Lower lobe of right lung (tissue), 2 donors: ENCODE data around the gene IL6ST. TPM values are rescaled to one million over a fixed set of nuclear protein-coding genes. Genes with fewer than 3 reads are reported as not detected.

Source experiments
- ATAC-seq, 2 donors: fragments of 200-7000 bp; cut with Tn5 transposase; one replicate each; pipeline ENCODE4 v1.9.1; 2020 to 2022; ENCODE audit warnings: mild to moderate bottlenecking in 2 of 2, moderate library complexity in 2 of 2
- DNase-seq: peaks from one replicate; pipeline ENCODE4 v3.0.0-alpha.2; 2020
- H3K27ac ChIP-seq: fragments of 200-600 bp; one replicate; pipeline ENCODE4 v1.8.0; 2022
- H3K27me3 ChIP-seq: fragments of 200-600 bp; one replicate; pipeline ENCODE4 v1.8.0; 2022; ENCODE audit warnings: low read depth
- H3K36me3 ChIP-seq: fragments of 200-600 bp; one replicate; pipeline ENCODE4 v1.8.0; 2022; ENCODE audit warnings: mild to moderate bottlenecking
- H3K4me1 ChIP-seq: fragments of 200-600 bp; one replicate; pipeline ENCODE4 v1.8.0; 2022
- H3K4me3 ChIP-seq: fragments of 200-600 bp; one replicate; pipeline ENCODE4 v1.8.0; 2022; ENCODE audit warnings: mild to moderate bottlenecking
- H3K9me3 ChIP-seq: fragments of 200-600 bp; one replicate; pipeline ENCODE4 v1.8.0; 2022
- CTCF ChIP-seq: fragments of 200-600 bp; IDR thresholded peaks from one replicate; pipeline ENCODE4 v1.8.0; 2022; ENCODE audit warnings: antibody characterized with exemption, mild to moderate bottlenecking
- intact Hi-C: fragments of 100-400 bp; cut with DNase I; formaldehyde crosslinking; loops from one replicate; pipeline ENCODE4 v1.11.0; 2022
- total RNA-seq: library from RNA; stranded (reverse); fragmentation: NEBNext Ultra II Directional; extraction: Animal tissue kit (Norgen Biotek cat#: 25700); gene quantifications from one replicate; pipeline ENCODE4 v1.2.1, GENCODE V29; 2021
- donor health status: DM: no; HTN: yes; CAD: no; lungs with severe emphysema.

Gene IL6ST
- total RNA-seq, 1 donor from 2014 or later, result 353 TPM

GRCh38 chr5:55936100-55936693, 58.6 kb downstream of the IL6ST start:
- no peak overlapping the region for H3K4me3 ChIP-seq
- peak; percentile 41 to 71 for ATAC-seq
- peak; percentile 88 for TF ChIP-seq CTCF
- intact Hi-C loops, result loop anchor here (10.0 kb wide), 1 partner anchor 269 kb away; no protein-coding TSS in a partner anchor
- no peaks in the 10 kb centered on the region for H3K27me3 ChIP-seq
- no peaks in the 10 kb centered on the region for H3K9me3 ChIP-seq
- H3K27ac ChIP-seq, result no peak overlapping the region
- H3K36me3 ChIP-seq, result peaks cover 48% of the 10 kb centered on the region
- H3K4me1 ChIP-seq, result peaks cover 25% of the 10 kb centered on the region
- DNase-seq, result peak; percentile 83

GRCh38 chr5:55935371-55935770, 59.4 kb downstream of the IL6ST start:
- peaks cover 40% of the 10 kb centered on the region for H3K36me3 ChIP-seq
- no peaks in the 10 kb centered on the region for H3K27me3 ChIP-seq
- H3K4me1 ChIP-seq, result peaks cover 25% of the 10 kb centered on the region
- DNase-seq (no peak), ATAC-seq (no peak)
- H3K4me3 ChIP-seq, result no peak overlapping the region
- H3K9me3 ChIP-seq, result no peaks in the 10 kb centered on the region
- no peak overlapping the region for H3K27ac ChIP-seq
- TF ChIP-seq CTCF, result no peak
- intact Hi-C loops, result loop anchor here (10.0 kb wide), 1 partner anchor 269 kb away; no protein-coding TSS in a partner anchor

GRCh38 chr5:55934720-55935119, 60.0 kb downstream of the IL6ST start:
- intact Hi-C loops, result loop anchor here (10.0 kb wide), 1 partner anchor 270 kb away; no protein-coding TSS in a partner anchor
- no peaks in the 10 kb centered on the region for H3K27me3 ChIP-seq
- H3K27ac ChIP-seq, result peak overlapping the region; percentile 61
- peaks cover 25% of the 10 kb centered on the region for H3K4me1 ChIP-seq
- H3K36me3 ChIP-seq, result peaks cover 33% of the 10 kb centered on the region
- no peaks in the 10 kb centered on the region for H3K9me3 ChIP-seq
- H3K4me3 ChIP-seq, result no peak overlapping the region
- ATAC-seq, result peak in 1 of 2 donors; percentile 3
- DNase-seq, result no peak
- no peak for TF ChIP-seq CTCF

- no peak for DNase-seq
- TF ChIP-seq CTCF, result no peak
- H3K36me3 ChIP-seq, result peaks cover 28% of the 10 kb centered on the region
- H3K4me1 ChIP-seq, result peaks cover 25% of the 10 kb centered on the region
- intact Hi-C loops, result loop anchor here (10.0 kb wide), 1 partner anchor 271 kb away; no protein-coding TSS in a partner anchor
- H3K4me3 ChIP-seq, result no peak overlapping the region
- no peaks in the 10 kb centered on the region for H3K27me3 ChIP-seq
- peak overlapping the region; percentile 73 for H3K27ac ChIP-seq
- H3K9me3 ChIP-seq, result no peaks in the 10 kb centered on the region
- peak; percentile 90 to 91 for ATAC-seq
Observed at GRCh38 chr5:55934115-55934613, 60.6 kb downstream of the IL6ST start.

- H3K27ac ChIP-seq, result peak overlapping the region; percentile 73
- no peak for TF ChIP-seq CTCF
- no peaks in the 10 kb centered on the region for H3K9me3 ChIP-seq
- DNase-seq (no peak), ATAC-seq (peak; percentile 30 to 31)
- H3K4me3 ChIP-seq, result no peak overlapping the region
- H3K36me3 ChIP-seq, result peaks cover 22% of the 10 kb centered on the region
- intact Hi-C loops, result loop anchor here (10.0 kb wide), 1 partner anchor 271 kb away; no protein-coding TSS in a partner anchor
- H3K4me1 ChIP-seq, result peaks cover 25% of the 10 kb centered on the region
- no peaks in the 10 kb centered on the region for H3K27me3 ChIP-seq
Observed at GRCh38 chr5:55933377-55934114, 61.2 kb downstream of the IL6ST start.
